Measurements from ENCODE around the gene SLC16A10.

Gene SLC16A10

GRCh38 chr6:111265842-111266241, 178.5 kb downstream of the SLC16A10 start:
- DNase-seq: no peak

GRCh38 chr6:111266276-111266675, 179.0 kb downstream of the SLC16A10 start:
- no peak for DNase-seq

GRCh38 chr6:111267764-111268333, 180.5 kb downstream of the SLC16A10 start:
- DNase-seq: no peak

GRCh38 chr6:111269401-111269970, 182.2 kb downstream of the SLC16A10 start:
- DNase-seq: no peak

- DNase-seq: no peak
These were observed 182.8 kb downstream of the SLC16A10 start for GRCh38 chr6:111270121-111270520.

GRCh38 chr6:111274593-111275217, 187.4 kb downstream of the SLC16A10 start:
- DNase-seq: no peak

- DNase-seq: no peak
These were observed 189.0 kb downstream of the SLC16A10 start for GRCh38 chr6:111276335-111276734.

GRCh38 chr6:111276736-111277135, 189.4 kb downstream of the SLC16A10 start:
- DNase-seq: no peak

GRCh38 chr6:111277819-111278218, 190.5 kb downstream of the SLC16A10 start:
- no peak for DNase-seq

- no peak for DNase-seq
These were observed 191.4 kb downstream of the SLC16A10 start for GRCh38 chr6:111278731-111279130.

- DNase-seq: no peak
These were observed 193.2 kb downstream of the SLC16A10 start for GRCh38 chr6:111280445-111280955.
